Endothelial cell of umbilical vein (primary cell): Measurements from ENCODE around the gene OR2V1. TPM values are rescaled to one million over a fixed set of nuclear protein-coding genes. Genes with fewer than 3 reads are reported as not detected.
"Not testable (repeated sequence)": the region's sequence is repeated elsewhere in the genome, so short reads cannot be mapped to it uniquely, and the experiment has no call there.

Source experiments
- BruUV-seq: library from RNA; stranded (reverse); fragments of 400-500 nt; replicated peaks from 2 replicates; lab custom pipeline; 2021; lab: Mats Ljungman, UMichigan
- CTCF ChIA-PET: fragments of 300-600, 350-600 bp; sonication (Branson Sonifier 250); formaldehyde crosslinking; loops from one replicate; lab custom pipeline; 2021; ENCODE audit warnings: antibody characterized with exemption, inconsistent platforms; lab: Charles Lee
- POLR2A ChIA-PET: fragments of 300-600, 350-600 bp; sonication (Branson Sonifier 250); formaldehyde crosslinking; loops from one replicate; lab custom pipeline; 2021; ENCODE audit warnings: antibody characterized with exemption, inconsistent platforms; lab: Charles Lee
- DNase-seq: peaks from one replicate; pipeline ENCODE4 v3.0.0-alpha.2; 2011; ENCODE audit warnings: low read depth, low spot score
- FAIRE-seq: peaks from 2 replicates; lab custom pipeline; 2011; peaks lifted over from hg19 to GRCh38; lab: Jason Lieb, UNC
- H2AFZ ChIP-seq: 2 replicates; pipeline ENCODE4 v1.6.0; 2012; ENCODE audit warnings: low read depth, low read length, control low read depth, inconsistent platforms
- H3K27ac ChIP-seq: 2 replicates; pipeline ENCODE4 v1.5.1; 2011; ENCODE audit warnings: low read depth, mild to moderate bottlenecking, control low read depth, low read length, moderate library complexity; ENCODE audit not compliant: insufficient read depth
- H3K27me3 ChIP-seq, 2 experiments: 2 replicates each; pipeline versions ENCODE4 v1.6.0 to v1.6.1; 2011; ENCODE audit warnings: low read length in 2 of 2, mixed read lengths in 1 of 2; ENCODE audit not compliant: control insufficient read depth in 2 of 2, insufficient read depth in 2 of 2
- H3K36me3 ChIP-seq, 2 experiments: 2 replicates in 1 of 2; 3 replicates in 1 of 2; pipeline ENCODE4 v1.5.1; 2011; ENCODE audit warnings: low read length in 2 of 2, mild to moderate bottlenecking in 1 of 2, moderate library complexity in 1 of 2; ENCODE audit not compliant: control insufficient read depth in 2 of 2, insufficient read depth in 2 of 2; ENCODE audit errors: extremely low read depth in 1 of 2
- H3K4me1 ChIP-seq: 3 replicates; pipeline ENCODE4 v1.5.1; 2011; ENCODE audit warnings: mild to moderate bottlenecking, low read length; ENCODE audit not compliant: control insufficient read depth, insufficient read depth; ENCODE audit errors: extremely low read depth
- H3K4me2 ChIP-seq: 2 replicates; pipeline ENCODE4 v1.6.1; 2011; ENCODE audit warnings: low read length, control low read depth, mixed read lengths; ENCODE audit not compliant: insufficient read depth
- H3K4me3 ChIP-seq, 3 experiments: fragments of 200-600 bp in 1 of 3; sonication (generic), shearing (Covaris generic) in 1 of 3; replicated peaks in 1 of 3; 2 replicates each; pipeline ENCODE4 v1.5.1; 2011 to 2016; ENCODE audit warnings: control low read depth in 3 of 3, low read length in 3 of 3, mild to moderate bottlenecking in 2 of 3, inconsistent platforms in 1 of 3, low read depth in 1 of 3, moderate library complexity in 1 of 3; ENCODE audit not compliant: insufficient read depth in 1 of 3
- H3K79me2 ChIP-seq: 2 replicates; pipeline ENCODE4 v1.6.0; 2012; ENCODE audit warnings: low read length, inconsistent platforms; ENCODE audit not compliant: control insufficient read depth, insufficient read depth
- H3K9ac ChIP-seq: replicated peaks from 2 replicates; pipeline ENCODE3; 2011; ENCODE audit warnings: low read length, control low read depth; ENCODE audit not compliant: insufficient read depth; ENCODE audit errors: extremely low read depth
- H3K9me1 ChIP-seq: replicated peaks from 3 replicates; pipeline ENCODE4 v1.6.0; 2011; ENCODE audit warnings: mild to moderate bottlenecking, low read length; ENCODE audit not compliant: control insufficient read depth, insufficient read depth; ENCODE audit errors: extremely low read depth
- H3K9me3 ChIP-seq: replicated peaks from 2 replicates; pipeline ENCODE4 v1.5.1; 2012; ENCODE audit warnings: low read length, inconsistent platforms; ENCODE audit not compliant: control insufficient read depth, insufficient read depth
- H4K20me1 ChIP-seq: replicated peaks from 2 replicates; pipeline ENCODE3; 2011; ENCODE audit warnings: mild to moderate bottlenecking, low read length; ENCODE audit not compliant: control insufficient read depth, insufficient read depth; ENCODE audit errors: extremely low read depth
- CTCF ChIP-seq, 2 donors: IDR thresholded peaks; 1 replicate in 1 of 2; 2 replicates in 1 of 2; pipeline ENCODE4 v1.5.1; 2011; ENCODE audit warnings: low read length in 2 of 2, mild to moderate bottlenecking in 2 of 2, moderate library complexity in 2 of 2, control low read depth in 1 of 2, inconsistent platforms in 1 of 2, low read depth in 1 of 2; ENCODE audit not compliant: insufficient read depth in 1 of 2; ENCODE audit errors: extremely low read depth in 1 of 2
- EZH2 ChIP-seq: IDR thresholded peaks from 2 replicates; pipeline ENCODE4 v1.6.1; 2012; ENCODE audit warnings: borderline replicate concordance, low read depth, mild to moderate bottlenecking, moderate library complexity, low read length, inconsistent platforms; ENCODE audit not compliant: severe bottlenecking
- GATA2 ChIP-seq: IDR thresholded peaks from 2 replicates; pipeline ENCODE4 v1.7.0; 2011; ENCODE audit warnings: low read depth, mild to moderate bottlenecking, moderate library complexity, mixed read lengths, low read length; ENCODE audit not compliant: insufficient read length, insufficient read depth
- MAX ChIP-seq: IDR thresholded peaks from 2 replicates; pipeline ENCODE4 v1.6.1; 2011; ENCODE audit not compliant: insufficient read depth, insufficient read length
- dilution Hi-C: fragments of 300-500 bp; cut with MboI; formaldehyde crosslinking; loops from one replicate; pipeline ENCODE4 v1.15.0; 2019; ENCODE audit warnings: low sequenced_read_pairs; ENCODE audit not compliant: extremely low pct_ligation_motif_present
- intact Hi-C: fragments of 100-400 bp; cut with micrococcal nuclease; formaldehyde crosslinking; loops from one replicate; pipeline ENCODE4 v1.10.0; 2022
- polyA plus RNA-seq, 4 experiments: library from polyadenylated mRNA; depleted of rRNA in 3 of 4; stranded (reverse) in 3 of 4; unstranded in 1 of 4; fragments of >200 nt; gene quantifications; 2 replicates each; pipeline versions ENCODE4 v1.2.1 to v1.2.3, GENCODE V29; 2011 to 2012; ENCODE audit warnings: missing spikeins in 1 of 4
- total RNA-seq: library from RNA; stranded (reverse); gene quantifications from 2 replicates; pipeline ENCODE4 v1.2.3, GENCODE V29; 2021

Gene OR2V1
- total and polyA plus RNA-seq, 2 donors (not counting 3 experiments of a cell fraction or from before 2014, with no cell fraction given), result not detected

- peak; percentile 99 for FAIRE-seq
- H3K27ac ChIP-seq, POLR2A ChIA-PET, H3K9ac ChIP-seq, H4K20me1 ChIP-seq, H3K4me1 ChIP-seq, H3K79me2 ChIP-seq, H3K9me1 ChIP-seq, H3K9me3 ChIP-seq, dilution Hi-C loops, H3K36me3 ChIP-seq: not testable (repeated sequence)
- intact Hi-C loops, result loop anchor here (2.0 kb wide), 1 partner anchor 301 kb away; no protein-coding TSS in a partner anchor
- DNase-seq, result peak; percentile 68
- H3K4me2 ChIP-seq, result peak overlapping the region; percentile 59
- H3K4me3 ChIP-seq, result peak overlapping the region in 1 of 3 experiments; percentile 23
- BruUV-seq, result TSS peak; percentile 100
- H3K27me3 ChIP-seq, result peaks cover 21 to 33% of the 10 kb centered on the region in 2 experiments
- CTCF ChIA-PET, result interaction anchor here (1.1 to 2.3 kb wide), 3 partner anchors 15 to 385 kb away, joined by 4 to 24 read pairs (median 9); no protein-coding TSS in a partner anchor
- peak; percentile 74 for TF ChIP-seq EZH2
- H2AFZ ChIP-seq, result peak overlapping the region; percentile 75
These were observed 38.7 kb upstream of the OR2V1 start for GRCh38 chr5:181169459-181170236.

- POLR2A ChIA-PET, result no interaction called here
- no TSS peak for BruUV-seq
These were observed 37.7 kb upstream of the OR2V1 start for GRCh38 chr5:181168595-181169118.

More at GRCh38 chr5:181168595-181169118, 37.7 kb upstream of the OR2V1 start:
- no peak for TF ChIP-seq GATA2
- TF ChIP-seq EZH2, result no peak
- no peak for TF ChIP-seq CTCF (IDR thresholded peaks at IDR 0.05; ENCODE audit: extremely low read depth in 1 of 2, insufficient read depth in 1 of 2, low read depth in 1 of 2, low read length in 2 of 2)
- TF ChIP-seq MAX, result no peak
- no peak overlapping the region for H3K4me3 ChIP-seq
- H2AFZ ChIP-seq, result no peak overlapping the region
- H3K79me2 ChIP-seq, result no peaks in the 10 kb centered on the region
- CTCF ChIA-PET, result interaction anchor here (0.9 to 2.3 kb wide), 9 partner anchors 16 to 384 kb away, joined by 3 to 24 read pairs (median 3); no protein-coding TSS in a partner anchor
- H3K4me1 ChIP-seq, result peaks cover 10% of the 10 kb centered on the region
- H4K20me1 ChIP-seq, result no peaks in the 10 kb centered on the region
- dilution Hi-C loops, result no loop called here
- H3K36me3 ChIP-seq, result no peaks in the 10 kb centered on the region
- no peak overlapping the region for H3K27ac ChIP-seq
- H3K9ac ChIP-seq, result no peak overlapping the region
- peaks cover 21 to 33% of the 10 kb centered on the region in 2 experiments for H3K27me3 ChIP-seq
- no peaks in the 10 kb centered on the region for H3K9me1 ChIP-seq
- FAIRE-seq (no peak), DNase-seq (no peak)
- intact Hi-C loops, result loop anchor here (2.0 kb wide), 1 partner anchor 300 kb away; no protein-coding TSS in a partner anchor
- H3K4me2 ChIP-seq, result no peak overlapping the region
- H3K9me3 ChIP-seq, result no peaks in the 10 kb centered on the region
